COLO668 (cell line): ENCODE measurements around the gene ALS2CL.

Source experiments
- DNase-seq: peaks from one replicate; lab custom pipeline; 2025; ENCODE audit not compliant: unreplicated experiment; lab: John Stamatoyannopoulos, UW

The ALS2CL gene

DNA sequence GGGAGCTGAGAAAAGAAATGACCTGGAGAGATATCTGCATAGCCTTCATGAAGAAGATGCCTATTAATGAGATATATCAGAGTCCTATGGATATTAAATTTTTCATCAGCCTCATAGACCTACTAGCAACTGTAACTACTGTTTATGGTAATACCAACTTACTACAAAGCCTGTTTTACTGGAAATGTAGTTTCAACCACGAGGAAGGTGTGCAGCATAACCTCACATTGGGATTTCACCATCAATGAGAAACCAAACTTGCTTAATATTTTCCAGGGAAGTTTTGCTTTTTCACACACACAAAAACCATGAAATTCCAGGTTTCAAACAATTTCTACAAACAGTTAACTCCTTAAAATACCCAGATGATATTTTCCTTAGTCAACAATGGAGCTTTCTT lies 49.8 kb downstream of the ALS2CL start:
- DNase-seq = no peak

GRCh38 chr3:46642971-46643370 lies 50.5 kb downstream of the ALS2CL start:
- no peak for DNase-seq

- no peak for DNase-seq
Observed at GRCh38 chr3:46640927-46641326, 52.6 kb downstream of the ALS2CL start.

DNA sequence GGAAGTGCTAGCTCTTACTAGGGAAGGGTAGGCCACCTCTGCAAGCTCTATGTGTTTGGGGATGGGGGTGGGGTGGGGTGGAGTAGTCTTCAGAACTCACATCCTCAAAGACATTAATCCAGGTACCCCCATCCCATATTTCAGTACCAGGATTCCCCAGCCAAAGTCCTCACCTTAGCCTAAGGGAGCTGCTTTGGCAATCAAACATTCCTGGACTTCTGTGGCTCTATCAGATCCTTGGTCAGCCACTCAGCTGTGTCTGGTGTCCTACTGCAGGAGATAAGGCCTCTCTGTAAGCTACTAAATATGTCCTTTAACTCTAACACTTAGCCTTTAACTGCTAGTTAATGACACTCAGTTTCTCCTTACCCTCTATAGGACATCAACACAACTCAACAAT lies 54.3 kb downstream of the ALS2CL start:
- no peak for DNase-seq

GRCh38 chr3:46634856-46635255 lies 58.6 kb downstream of the ALS2CL start:
- no peak for DNase-seq

DNA sequence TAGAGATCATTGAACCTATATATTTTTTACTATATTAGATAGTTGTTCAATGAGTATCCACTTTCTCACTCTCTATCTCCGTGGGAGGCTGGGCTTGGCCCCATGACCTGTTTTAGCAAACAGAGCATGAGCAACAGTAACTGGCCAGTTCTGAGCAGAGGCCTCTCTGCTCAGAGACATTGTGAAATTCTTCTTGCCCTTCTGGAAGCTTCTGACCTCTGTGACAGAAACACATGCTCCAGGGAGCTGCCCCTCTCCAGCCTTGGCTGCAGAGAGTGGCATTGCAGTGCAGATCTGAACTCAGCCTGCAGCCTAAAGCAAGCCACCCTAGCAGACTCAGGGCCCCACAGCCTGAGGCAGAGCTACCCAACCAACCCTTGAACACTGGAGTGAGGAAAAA lies 60.7 kb downstream of the ALS2CL start:
- no peak for DNase-seq

- DNase-seq = peak; percentile 83
Observed at GRCh38 chr3:46629551-46630517, 63.6 kb downstream of the ALS2CL start.

DNA sequence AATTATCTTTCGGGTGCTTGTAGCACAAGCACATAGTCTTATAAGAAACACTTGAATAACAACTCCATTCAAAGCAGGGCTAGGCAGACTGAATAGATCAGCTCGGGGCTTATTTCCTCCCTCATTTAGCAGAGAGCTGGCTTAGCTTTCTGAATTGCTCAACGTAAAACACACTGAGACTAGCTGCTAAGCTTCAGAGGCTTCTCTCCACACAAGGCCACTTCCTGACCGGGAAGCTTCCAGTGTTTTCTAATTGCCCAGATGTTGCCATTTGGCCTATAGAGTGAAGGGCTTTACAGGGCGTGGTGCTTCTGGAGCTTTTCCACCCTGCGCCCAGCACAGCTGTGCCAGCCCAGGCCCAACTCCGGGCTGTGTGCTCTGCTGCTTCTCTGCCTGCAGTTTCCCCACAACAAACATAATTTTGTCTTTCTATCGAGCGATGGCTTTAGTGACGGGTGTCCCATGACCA lies 64.5 kb downstream of the ALS2CL start:
- DNase-seq = no peak

DNA sequence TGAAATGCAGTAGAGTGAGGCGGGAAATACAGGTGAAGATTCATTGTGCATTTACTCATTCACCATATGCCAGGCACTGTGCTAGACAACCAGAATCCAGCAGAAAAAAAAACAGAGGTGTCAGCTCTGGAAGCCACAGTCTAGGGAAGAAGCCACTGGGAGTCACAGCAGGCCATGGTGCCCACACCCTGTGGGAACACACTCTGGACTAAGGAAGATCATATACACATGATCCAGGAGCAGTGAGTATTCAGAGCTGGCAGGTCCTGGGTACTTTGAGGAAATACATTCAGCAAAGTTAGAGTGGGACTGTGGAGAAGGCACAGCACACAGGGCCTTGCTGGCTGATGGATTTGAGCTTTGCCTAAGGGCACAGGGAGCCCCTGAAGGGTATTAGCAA lies 66.4 kb downstream of the ALS2CL start:
- DNase-seq = no peak

DNA sequence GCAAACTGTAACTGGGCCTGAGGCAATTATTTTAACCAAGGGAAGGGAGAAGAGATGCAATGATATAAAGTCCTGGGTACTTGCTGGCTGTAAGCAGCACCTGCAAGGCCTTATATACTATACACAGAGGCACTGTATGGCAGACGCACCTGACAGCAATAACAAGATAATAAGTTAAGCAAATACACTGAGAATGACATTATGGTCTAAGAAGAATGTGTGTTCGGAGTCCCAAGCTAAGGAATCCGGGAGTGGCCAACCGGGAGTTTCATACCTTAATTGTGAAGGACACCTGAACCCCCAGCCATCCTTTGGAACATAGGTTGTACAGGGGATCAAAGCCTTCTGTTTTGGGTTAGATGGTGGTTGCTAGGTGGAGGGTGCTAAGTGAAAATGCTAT lies 67.4 kb downstream of the ALS2CL start:
- no peak for DNase-seq

GRCh38 chr3:46624975-46625490 lies 68.4 kb downstream of the ALS2CL start:
- DNase-seq = no peak

- DNase-seq = no peak
Observed at GRCh38 chr3:46624533-46624932, 68.9 kb downstream of the ALS2CL start.

DNA sequence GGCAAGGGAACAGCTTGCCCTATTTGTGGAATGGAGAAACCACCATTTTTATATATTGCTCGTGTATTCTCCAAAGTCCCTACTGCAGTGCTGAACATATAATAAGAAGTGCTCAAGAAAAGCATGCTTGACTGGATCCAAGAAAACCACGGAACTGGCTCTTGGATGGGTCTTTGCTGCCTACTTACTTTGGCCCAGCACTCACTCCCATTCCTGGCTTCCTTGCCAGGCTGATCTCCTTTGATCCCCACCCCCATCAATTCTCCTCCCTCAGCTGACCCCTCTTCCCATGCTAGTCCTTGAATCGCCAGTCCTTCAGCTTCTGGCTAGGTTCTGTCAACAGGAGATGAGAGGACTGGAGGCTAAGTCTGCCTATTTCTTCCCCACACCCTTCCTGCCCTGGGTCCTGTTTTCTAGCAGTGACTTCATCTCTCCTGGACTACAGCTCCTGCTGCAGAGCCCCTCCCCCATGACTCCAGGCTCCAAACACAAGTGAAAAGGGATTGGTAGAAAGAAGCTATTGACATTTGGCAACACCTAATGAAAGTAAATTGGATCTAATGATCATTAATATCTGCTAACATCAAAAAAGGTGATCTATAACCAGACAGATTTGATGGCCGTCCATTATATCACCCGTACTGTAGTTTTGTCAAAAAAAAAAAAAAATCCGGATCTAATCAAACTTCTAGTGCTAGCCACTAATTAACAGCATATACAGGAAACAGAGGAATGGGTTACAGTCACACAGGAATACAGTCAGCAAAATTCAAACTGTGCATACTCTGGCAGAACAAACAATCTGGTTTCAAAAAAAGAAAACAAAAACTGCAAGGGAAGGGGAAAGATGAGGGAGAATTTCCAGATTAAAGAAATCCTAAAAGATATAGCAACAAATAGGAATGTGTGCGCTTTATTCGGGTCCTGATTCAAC lies 73.4 kb downstream of the ALS2CL start:
- DNase-seq = no peak
